Measurements from ENCODE around the gene MRPS7. TPM values are rescaled to one million over a fixed set of nuclear protein-coding genes. Genes with fewer than 3 reads are reported as not detected.
A peak's percentile ranks its signal among the peaks of the same experiment; 100 is the strongest.

MRPS7 gene
- total and polyA plus RNA-seq, 9 of the 15 experiments (the other 6 are each of a cell fraction or from before 2014, with no cell fraction given), result 107 to 244 (median 132) TPM

DNA sequence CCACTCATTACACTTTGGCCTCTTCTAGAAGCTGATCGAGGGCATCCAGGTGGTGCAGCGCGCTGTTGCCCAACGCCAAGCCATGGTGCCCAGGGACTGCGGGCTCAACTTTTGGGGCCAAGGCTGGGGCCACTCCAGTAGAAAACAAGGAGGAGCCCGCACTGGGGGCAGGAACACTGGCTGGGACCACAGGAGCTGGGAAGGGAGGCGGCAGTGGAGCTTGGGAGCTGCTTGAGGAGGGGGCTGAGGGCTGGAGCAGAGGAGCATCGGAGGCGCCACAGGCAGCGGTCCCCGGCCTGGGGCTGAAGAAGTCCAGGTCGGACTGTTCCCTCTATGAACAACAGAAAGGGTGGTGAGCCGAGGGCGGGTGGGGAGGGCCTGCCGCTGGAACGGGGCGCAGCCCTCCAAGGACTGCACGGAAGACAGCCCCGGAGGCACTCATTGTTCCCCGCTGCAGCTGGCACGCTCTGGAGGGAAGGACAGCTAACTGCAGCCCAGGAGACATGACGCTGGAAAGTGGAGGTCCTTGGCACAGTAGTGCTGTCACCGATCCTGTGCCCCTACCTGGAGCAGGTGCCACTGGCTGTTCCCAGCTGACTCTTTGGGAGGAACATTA lies 21.8 kb upstream of the MRPS7 start (continued):
- TF ChIP-seq, protein P1, sequence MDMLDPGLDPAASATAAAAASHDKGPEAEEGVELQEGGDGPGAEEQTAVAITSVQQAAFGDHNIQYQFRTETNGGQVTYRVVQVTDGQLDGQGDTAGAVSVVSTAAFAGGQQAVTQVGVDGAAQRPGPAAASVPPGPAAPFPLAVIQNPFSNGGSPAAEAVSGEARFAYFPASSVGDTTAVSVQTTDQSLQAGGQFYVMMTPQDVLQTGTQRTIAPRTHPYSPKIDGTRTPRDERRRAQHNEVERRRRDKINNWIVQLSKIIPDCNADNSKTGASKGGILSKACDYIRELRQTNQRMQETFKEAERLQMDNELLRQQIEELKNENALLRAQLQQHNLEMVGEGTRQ (CRISPR knock-in tag; IDR thresholded peaks at IDR 0.05), result no peak
- TF ChIP-seq, protein P2, sequence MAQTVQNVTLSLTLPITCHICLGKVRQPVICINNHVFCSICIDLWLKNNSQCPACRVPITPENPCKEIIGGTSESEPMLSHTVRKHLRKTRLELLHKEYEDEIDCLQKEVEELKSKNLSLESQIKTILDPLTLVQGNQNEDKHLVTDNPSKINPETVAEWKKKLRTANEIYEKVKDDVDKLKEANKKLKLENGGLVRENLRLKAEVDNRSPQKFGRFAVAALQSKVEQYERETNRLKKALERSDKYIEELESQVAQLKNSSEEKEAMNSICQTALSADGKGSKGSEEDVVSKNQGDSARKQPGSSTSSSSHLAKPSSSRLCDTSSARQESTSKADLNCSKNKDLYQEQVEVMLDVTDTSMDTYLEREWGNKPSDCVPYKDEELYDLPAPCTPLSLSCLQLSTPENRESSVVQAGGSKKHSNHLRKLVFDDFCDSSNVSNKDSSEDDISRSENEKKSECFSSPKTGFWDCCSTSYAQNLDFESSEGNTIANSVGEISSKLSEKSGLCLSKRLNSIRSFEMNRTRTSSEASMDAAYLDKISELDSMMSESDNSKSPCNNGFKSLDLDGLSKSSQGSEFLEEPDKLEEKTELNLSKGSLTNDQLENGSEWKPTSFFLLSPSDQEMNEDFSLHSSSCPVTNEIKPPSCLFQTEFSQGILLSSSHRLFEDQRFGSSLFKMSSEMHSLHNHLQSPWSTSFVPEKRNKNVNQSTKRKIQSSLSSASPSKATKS (CRISPR knock-in tag; IDR thresholded peaks at IDR 0.05), result no peak
- TF ChIP-seq ZNF561 (CRISPR knock-in tag; conservative IDR thresholded peaks at IDR 0.05) (0 out of 2 replicates have a peak, but pooled peaks have one; percentile 9), SUPT5H (IDR thresholded peaks at IDR 0.05) (no peak), ZNF174 (CRISPR knock-in tag; IDR thresholded peaks at IDR 0.05) (no peak), GTF2E2 (tag; IDR thresholded peaks at IDR 0.05) (no peak), CREBBP (IDR thresholded peaks at IDR 0.05; ENCODE audit: low read depth, low read length) (no peak)
- TF ChIP-seq, protein P3, sequence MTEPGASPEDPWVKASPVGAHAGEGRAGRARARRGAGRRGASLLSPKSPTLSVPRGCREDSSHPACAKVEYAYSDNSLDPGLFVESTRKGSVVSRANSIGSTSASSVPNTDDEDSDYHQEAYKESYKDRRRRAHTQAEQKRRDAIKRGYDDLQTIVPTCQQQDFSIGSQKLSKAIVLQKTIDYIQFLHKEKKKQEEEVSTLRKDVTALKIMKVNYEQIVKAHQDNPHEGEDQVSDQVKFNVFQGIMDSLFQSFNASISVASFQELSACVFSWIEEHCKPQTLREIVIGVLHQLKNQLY (CRISPR knock-in tag; conservative IDR thresholded peaks at IDR 0.05), result no peak
- TF ChIP-seq, protein P4, sequence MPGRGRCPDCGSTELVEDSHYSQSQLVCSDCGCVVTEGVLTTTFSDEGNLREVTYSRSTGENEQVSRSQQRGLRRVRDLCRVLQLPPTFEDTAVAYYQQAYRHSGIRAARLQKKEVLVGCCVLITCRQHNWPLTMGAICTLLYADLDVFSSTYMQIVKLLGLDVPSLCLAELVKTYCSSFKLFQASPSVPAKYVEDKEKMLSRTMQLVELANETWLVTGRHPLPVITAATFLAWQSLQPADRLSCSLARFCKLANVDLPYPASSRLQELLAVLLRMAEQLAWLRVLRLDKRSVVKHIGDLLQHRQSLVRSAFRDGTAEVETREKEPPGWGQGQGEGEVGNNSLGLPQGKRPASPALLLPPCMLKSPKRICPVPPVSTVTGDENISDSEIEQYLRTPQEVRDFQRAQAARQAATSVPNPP (IDR thresholded peaks at IDR 0.05; ENCODE audit: borderline replicate concordance, insufficient read depth, insufficient read length), result no peak

Measured in K562 (cell line).